TTC549 (cell line): Measurements from ENCODE around the gene ADAM12.

Experiments
- FAIRE-seq: peaks from 2 replicates; lab custom pipeline; 2012; peaks lifted over from hg19 to GRCh38; lab: Jason Lieb, UNC

Gene ADAM12

DNA sequence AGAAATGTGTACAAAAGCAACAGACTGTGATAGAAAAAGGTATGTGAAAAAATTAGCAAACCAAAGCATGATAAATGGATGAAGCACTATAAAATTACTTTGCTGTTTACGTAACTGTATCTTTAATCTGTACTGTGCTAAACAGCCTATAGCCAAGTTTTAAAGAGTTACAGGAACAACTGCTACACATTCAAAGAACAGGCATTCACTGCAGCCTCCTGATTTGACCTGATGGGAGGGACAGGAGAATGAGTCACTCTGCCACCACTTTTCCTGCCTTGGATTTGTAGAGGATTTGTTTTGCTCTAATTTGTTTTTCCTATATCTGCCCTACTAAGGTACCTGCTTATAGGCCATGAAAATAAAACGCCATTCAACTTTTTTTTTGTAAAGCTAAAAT, 375.8 kb downstream of the ADAM12 start:
- no peak for FAIRE-seq

DNA sequence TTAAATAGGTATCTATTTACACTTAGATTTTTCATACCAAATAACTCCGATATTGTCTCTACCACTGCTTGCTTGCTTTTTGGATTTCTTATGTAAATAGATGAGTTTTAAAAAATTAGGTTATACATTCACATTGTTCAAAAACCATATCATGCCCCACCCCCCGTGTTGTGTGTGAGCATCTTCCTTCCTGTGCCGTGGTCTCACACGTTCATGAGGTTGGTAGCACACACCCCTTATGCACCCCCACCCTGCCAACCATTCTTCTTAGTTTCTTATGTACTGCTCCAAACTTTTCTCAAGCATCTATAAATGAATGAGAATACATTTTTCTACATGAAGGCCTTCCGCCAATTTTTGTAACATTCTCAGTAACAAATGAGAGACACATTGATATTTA, 376.3 kb downstream of the ADAM12 start:
- no peak for FAIRE-seq

DNA sequence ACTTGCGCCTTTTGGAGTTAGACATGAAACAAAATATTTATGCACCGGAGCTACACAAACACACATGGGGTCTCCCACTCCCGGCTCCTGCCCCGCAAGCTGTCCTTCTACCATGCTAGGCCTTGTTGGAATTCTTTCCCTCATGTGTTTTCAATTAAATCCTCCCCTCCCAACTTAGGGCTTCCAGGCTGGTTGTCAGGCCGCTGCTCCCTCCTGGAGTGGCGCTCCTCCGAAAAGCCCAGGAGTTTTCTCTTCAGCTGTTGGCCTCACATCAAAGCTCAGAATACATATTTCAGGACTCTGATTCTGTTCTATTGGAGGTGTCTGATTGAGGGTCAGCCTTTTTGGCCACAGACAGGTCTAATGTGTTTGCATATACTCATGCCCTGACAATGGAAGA, 378.6 kb downstream of the ADAM12 start:
- no peak for FAIRE-seq

DNA sequence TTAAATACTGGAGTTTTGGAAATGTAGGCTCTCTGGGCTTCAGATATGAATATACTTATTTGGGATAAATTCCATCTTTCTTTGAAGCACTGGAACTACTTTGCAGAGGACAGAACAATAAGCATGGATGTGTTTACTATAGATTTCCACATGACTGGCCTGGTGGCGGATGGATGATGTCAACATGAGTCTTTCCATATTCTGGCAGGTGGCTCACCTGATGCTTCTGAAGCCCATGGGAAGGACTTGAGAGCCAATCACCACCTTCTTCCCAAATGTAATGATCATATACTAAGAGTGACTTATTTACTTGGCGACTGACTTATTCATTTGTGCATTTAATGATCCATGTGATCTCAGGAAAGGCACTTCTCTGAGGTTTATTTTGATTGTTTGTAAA, 381.4 kb downstream of the ADAM12 start:
- no peak for FAIRE-seq

DNA sequence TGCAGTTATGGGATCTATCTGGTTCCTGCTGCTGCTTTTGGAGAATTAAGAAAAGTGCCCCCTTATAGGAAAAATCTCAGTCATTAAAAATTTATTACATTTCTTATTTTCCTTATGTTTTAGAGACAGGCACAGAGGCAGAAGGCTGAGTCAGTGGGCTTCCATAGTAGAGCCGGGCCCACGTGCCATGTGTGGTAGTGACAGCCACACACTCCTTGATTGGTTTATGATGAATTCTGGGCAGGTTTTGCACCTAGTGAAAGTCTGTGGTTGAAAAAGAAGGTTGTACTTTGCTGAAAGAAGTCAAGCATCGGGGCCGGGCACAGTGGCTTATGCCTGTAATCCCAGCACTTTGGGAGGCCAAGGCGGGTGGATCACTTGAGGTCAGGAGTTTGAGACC, 382.0 kb downstream of the ADAM12 start:
- no peak for FAIRE-seq

DNA sequence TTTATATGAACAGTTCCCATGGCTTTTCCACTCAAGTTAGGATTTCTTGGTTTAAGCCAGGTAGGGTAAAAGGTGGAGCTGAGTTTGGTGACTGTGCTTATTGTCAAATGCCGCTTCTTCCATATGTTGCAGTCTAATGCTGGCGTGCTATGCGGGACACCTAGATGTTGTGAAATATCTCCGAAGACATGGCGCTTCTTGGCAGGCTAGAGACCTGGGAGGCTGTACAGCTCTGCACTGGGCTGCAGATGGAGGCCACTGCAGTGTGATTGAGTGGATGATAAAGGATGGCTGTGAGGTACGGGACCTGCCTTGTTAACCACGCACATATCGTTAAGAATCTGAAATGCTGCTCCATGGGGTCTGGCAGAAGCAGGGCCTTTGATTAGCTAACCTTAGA, 383.5 kb downstream of the ADAM12 start:
- no peak for FAIRE-seq

DNA sequence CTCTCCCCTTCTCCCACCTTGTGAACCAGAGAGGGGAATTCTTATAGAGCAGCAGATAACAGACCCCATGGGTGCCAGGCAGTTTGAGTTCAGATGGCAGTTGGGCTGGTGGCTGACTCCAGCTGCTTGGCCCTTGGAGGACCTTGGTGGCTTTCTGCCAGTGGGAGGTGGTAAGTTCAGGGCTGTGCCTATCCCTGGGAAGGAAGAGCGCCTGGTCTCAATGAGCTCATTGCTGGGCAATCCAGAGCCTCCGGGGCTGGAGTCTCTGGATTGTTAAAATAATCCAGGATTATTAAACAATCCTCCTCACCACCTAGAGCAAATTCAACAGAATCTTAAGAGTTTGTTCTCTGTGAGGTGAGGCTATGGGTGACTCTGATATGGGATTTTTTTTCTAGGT, 386.7 kb downstream of the ADAM12 start:
- no peak for FAIRE-seq

DNA sequence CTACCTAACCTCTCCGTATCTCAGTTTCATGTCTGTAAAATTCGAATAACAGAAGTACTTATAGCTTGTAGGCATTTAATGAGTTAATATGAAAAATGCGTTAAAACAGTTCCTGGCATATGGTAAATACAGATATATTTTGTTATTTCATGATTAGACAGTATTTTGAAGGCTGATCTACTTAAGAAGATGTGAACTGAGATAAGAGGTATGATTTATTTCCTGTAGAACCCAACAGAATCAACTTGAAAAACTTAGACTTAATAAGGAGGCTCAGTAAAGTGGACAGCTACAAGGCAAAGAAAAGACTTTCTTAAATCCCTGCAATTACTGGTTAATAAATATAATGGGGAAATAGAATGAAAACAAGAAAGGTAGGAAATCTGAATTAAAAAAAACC, 388.6 kb downstream of the ADAM12 start:
- FAIRE-seq, result no peak

DNA sequence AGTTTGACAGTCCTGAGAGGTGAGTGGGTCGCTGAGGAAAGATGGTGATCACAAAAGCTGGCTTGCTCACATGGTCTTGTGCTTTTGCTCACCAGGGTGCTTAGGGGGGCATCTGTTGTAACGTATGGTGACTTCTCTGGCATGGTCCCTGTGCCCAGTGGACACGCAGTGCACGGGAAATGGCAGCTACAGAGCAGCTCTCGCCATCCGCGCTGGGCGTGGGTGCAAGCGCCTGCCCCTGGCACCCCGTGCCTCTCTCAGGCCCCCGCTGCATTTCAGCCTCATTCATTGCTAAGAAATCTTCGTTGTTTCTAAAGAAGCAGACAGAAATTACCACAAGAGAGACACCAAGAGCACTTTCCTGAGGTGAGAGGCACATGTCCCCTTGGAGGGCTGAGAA, 390.7 kb downstream of the ADAM12 start:
- no peak for FAIRE-seq

DNA sequence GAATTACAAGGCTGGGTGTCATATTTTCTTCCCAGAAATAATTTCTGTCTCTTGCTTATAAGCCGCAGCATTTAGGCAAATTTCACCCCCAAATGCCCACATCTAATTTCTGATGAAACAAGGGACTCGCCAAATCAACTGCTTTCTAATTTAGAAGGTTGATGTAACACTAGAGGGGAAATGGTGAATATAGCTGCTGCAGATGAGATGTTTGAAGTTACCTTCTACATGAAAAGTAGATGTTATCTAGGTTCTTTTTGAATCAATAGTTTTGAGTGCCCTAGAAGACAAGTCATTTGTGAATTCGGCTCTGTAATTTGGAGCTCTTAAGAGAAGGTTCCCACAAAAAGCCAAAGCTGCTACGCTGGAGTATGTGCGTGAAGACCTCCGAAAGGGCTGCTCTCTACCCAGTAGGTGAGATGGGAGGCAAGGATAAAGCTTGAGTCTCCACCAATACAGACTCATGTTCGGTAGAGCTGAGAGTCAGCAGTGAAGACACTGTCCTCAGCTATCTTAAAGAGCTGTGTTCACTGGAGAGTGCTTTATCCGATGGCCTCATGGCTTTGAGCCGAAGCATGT, 392.5 kb downstream of the ADAM12 start:
- no peak for FAIRE-seq

DNA sequence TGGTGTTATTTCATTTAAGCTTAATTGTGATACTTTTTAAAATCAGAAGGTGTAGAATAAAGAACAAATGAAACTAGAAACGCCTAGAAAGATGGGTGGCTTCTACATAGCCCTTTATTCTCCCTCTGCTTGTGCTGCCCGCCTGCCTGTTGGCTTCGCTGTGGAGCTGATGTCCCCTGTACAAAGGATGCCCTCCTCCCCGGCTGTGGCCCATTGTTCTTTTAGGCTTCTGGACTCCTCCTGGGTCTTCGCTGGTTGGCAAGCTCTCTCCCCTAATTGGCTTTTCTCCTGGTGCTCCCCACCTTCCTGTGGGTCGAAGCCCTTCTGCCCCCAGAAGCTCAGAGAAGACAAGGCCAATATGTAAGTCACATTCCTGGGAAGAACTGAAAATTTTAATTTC, 393.7 kb downstream of the ADAM12 start:
- FAIRE-seq, result no peak

DNA sequence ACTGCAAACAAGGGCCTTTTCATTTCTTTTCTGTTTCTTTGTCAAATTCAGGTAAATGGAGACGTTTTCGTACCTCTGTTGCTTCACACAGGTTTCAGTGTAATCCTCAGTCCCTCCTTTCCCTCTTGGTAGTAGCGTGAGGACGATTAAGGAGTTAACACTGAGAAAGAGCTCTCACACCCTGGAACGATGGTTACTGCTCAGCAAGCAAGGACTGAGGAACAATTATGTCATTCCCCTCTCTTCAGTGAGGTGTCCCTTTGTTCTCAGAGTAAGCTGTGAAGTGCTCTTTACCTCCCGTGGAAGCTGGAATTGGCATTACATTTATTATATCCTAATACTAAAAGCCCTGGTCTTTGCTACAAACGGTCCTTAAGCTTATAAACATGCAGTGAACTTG, 396.0 kb downstream of the ADAM12 start:
- no peak for FAIRE-seq

DNA sequence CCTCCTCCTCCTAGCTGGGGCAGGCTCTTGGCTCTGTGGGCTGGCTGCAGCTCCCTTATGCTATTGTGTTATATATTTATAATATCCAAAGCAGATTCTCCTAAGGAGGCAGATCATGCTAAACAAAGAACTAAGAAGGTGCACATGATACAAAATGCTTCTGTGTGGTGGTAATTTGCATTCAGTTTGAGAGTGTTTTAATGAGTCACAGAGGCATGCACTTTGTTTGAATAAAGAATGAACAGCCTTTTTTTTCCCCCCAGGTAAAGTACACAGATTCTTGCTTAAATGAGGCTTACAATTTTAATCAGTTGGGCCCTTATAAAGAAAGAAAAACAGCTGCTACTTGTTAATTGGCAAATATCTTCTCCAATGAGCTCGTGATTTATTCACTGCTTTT, 396.9 kb downstream of the ADAM12 start:
- FAIRE-seq, result no peak

DNA sequence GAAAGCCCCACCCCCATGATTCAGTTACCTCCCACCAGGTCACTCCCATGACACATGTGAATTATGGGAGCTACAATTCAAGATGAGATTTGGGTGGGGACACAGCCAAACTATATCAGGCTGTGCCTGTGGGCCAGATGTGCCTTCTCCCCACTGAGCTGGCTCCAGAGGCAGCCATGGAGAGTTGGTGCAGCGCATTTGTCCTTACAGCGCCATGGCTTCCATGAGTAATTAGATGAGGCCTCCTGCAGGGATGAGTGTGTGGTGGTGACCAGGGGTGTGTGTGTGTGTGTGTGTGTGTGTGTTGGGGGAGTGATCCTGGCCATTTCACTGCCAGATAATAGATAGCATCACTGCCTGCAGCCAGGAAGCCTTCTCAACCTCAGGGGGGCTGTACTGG, 397.3 kb downstream of the ADAM12 start:
- FAIRE-seq, result no peak

DNA sequence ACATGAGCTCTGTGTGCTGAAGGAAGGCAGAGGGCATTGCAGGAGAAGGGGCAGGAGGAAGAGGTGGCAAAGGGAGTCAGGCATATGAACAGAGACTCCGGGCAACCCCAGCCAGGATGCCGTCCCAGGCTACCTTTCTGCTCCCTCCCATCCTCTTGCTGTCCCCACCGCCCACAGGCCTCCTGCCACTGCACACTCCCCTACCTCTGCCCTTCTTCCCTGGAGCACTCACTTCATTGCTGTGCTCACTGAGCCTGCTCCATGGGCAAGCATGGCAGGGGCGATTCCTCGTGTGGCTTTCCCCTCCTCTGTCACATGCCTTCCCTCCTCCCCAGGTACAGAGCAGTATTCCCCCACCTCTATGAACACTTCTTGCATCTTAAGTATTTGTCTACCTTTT, 398.5 kb downstream of the ADAM12 start:
- FAIRE-seq, result no peak

DNA sequence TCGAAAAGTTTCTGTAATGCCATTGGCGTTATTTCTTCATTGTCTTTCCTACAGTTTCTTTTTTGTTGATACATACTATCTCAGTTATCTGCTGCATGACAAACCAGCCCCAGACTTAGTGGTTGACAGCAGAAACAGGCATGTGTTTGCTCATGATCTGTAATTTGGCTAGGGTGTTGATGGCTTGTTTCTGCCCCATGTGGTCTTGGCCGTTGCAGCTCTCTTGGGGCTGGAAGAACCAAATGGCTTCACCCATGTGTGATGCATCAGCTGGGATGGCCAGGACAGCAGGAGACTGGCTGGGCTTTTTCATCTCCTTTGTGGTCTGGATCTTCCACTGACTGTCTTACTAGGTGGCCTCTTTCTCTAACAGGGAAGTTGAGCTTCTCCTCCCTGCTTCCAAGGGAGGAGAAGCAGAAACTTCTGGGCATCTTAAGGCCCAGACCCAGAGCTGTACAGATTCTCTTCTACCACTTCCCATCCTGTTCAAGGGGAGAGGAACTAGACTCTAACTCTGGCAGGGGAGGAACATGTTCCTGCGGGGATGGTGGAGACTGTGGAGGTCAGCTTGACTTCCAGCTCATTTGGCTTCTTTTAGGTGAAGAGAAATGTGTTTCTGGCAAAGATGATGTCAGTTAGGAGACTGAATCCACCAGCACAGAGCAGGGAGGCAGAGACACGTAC, 402.6 kb downstream of the ADAM12 start:
- no peak for FAIRE-seq

DNA sequence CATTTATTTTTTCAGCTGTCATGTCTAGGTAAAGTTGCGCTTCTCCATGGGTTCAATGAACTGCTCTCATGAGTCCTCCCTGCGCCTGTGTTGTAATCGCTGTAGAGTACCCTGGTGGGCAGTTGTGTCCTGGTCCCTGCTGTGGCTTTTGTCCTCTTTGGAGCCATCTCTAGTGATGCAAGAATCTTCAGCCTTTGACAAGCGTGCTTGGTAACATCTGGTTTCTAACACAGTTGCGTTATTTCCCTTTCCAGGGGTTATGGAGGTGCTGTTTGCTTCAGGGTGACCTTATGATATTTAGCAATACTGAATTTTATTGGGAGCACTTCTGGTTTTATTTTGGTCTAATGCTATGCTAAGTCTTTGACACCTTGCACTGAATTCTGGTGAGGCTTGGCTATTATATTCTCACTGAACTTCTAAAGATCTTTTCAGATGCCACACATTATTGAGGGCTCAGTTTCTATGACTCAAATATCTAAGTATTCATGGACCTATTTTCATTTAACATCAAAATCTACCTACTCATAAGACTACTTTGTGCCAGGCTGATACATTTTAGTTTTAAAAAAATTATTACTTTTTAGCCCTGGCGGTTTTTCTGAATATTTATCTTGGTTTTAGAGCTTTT, 403.3 kb downstream of the ADAM12 start:
- no peak for FAIRE-seq

DNA sequence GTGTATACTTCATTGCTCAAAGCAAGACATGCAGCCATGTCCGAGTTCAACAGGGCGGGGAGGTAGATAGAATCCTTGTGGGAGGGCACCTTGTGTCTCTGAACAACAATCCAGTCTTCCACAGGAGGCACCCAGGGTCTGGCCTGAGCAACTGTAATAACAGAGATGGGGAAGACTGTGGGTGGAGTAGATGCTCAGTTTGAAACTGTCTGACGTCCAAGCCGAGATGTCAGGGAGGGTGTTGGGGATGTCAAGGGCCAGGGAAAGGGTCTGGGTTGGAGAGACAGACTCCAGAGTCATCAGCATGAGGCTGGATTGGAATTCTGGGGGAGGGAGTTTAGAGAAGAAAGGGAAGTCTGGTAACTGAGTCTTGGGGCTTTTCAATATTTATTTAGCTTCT, 403.9 kb downstream of the ADAM12 start:
- FAIRE-seq, result no peak

DNA sequence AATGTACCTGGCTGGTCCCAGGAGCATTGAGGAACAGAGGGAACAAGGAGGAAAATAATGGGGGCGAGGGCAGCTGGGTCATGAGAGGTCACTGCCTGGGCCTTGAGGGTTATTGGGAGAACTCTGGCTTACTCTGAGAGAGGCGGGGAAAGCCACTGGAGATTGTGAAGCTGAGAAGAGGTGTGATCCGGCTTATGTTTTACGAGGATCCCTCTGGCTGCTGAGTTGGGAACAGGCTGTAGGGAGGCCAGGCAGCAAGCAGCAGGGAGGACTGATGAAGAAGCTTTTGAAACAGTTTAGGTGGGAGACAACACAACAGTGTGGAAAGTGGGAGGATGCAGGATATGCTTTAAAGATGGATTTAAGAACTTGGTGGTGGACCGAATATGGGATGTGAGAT, 404.6 kb downstream of the ADAM12 start:
- no peak for FAIRE-seq

DNA sequence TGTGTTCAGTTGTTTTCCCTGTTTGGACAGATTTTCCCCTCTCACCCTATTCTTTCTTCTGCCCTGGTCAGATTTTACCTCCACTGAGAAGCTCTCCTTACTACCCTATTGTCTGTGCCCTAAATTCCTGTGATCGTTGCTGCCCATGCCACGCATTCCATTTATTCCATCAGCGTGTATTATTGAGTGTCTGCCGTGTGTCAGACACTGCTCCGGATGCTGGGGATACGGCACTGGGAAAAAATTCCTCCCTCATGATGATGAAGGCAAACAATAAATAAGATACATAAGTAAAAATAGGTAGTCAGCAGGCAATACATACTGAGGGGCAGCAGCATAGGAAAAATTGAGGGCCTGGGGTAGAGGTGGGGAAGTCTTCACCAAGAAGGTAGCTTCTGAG, 405.1 kb downstream of the ADAM12 start:
- FAIRE-seq, result no peak

DNA sequence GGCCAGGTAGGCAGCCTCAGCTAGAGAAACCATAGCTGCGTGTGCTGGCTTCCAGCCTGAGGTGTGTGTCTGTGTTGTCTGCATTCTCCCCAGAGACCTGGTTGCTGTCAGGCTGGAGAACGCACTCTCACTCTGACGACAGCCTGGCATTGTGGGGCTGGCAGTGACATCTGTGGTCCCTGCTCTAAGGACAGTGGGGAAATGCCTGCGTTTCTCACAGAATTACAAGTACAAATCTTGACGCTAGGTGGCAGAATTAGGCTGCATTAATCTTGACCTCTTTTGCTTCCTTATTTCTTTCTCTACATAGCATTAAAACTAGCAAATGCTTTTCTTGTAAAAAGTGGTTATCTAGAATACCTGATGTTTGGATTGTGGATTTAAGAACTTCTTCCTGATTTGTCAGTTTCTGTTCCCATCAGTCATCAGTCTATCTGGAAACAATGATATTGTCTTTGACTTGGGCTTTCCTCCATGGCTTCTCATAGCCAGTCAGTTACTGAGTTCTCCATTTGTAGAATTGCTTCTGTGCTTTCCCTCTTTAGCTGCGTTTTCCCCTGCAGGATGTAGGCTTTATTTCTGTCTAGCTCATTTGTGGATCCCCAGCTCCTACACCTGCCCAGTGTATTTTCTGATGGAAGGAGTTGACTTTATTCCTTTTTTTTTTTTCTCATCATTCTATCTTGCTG, 405.9 kb downstream of the ADAM12 start:
- no peak for FAIRE-seq

DNA sequence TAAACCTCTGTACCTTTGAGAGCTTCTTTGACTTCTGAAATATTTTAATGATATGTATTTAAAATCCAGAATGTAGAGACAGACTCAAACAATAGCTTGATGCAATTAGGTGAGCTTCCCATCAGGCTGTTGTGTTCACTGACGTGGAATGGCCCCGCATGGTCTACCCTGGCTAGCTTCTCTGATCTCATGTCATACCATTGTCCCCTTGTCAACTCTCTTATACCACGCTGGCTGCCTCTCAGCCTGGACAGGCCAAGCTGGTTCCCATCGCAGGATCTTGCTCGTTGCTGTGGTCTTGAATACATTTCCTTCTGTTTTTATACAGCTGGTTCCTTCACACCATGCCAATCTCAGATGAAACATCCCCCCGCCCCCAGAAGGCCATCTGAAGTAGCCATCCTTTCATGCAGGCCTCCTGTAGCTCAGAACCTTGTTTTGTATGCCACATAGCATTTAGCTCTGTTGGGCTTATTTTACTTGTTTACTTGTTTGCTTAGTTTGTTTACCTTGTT, 407.7 kb downstream of the ADAM12 start:
- no peak for FAIRE-seq

DNA sequence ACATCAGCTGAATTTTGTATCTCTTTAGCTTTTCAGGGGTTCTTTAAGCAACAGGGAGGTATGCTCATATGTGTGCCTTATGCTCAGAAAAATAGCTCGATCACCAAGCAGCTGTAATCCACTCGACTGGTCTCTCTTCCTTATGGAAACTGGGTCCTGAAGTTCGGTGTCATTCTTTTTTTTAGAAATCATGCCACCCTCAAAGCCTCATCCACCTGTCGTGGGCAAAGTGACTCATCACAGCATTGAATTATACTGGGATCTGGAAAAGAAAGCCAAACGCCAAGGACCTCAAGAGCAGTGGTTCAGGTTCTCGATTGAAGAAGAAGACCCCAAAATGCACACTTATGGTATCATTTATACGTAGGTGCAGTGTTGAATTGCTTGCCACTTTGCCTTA, 408.3 kb downstream of the ADAM12 start:
- FAIRE-seq, result no peak
